Epidermal melanocyte (primary cell): Measurements from ENCODE around the gene DAZAP2.

Experiments used
- DNase-seq: peaks from one replicate; pipeline ENCODE4 v3.0.0; 2011; ENCODE audit warnings: low spot score; ENCODE audit not compliant: insufficient read length

Gene DAZAP2, protein sequence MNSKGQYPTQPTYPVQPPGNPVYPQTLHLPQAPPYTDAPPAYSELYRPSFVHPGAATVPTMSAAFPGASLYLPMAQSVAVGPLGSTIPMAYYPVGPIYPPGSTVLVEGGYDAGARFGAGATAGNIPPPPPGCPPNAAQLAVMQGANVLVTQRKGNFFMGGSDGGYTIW

GRCh38 chr12:51238510-51239334 lies at the start of gene DAZAP2:
Gene DAZAP2, plus strand, starts transcription at chr12:51238826. Its CDS starts 82 bp downstream, at chr12:51238908.
- DNase-seq: peak; percentile 98

- DNase-seq: no peak
Measured at GRCh38 chr12:51189790-51190355, 48.8 kb upstream of the DAZAP2 start.

GRCh38 chr12:51190820-51191219 lies 47.8 kb upstream of the DAZAP2 start:
- no peak for DNase-seq

DNA sequence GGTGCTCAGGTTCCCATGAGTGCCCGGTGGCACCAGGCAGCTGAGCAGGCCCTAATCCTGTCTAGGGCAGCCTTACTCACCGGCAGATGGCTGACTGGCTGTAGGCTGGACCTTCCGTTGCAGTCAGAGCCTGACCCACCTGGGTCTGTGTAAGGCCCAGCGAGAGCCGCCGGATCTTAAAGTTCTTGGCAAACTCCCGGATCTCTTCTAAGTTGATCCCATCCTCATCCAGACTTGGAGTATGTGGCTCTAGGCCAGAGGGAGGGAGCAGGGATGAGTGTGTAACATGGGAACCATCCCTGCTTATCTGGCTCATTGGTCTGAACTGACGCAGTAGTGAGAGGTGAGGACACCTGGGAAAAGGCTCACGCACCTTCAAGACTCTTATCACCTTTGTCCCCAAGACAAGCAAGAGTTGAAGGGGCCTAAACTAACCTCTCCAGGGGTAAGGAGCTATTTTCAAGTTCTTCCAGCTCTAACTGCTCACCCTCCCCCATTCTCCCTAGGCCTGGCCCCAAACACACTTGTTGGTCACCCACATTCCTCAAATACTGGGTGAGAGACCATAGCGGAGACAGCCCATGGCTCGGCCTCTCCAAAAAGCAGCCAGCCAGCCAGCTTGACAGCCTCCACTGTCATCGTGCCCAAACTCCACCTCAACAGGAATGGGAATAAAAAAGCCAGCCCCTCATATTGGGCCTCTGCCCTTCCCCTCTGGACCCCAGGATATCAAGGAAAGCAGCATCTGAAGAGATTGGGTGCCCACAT lies 46.9 kb upstream of the DAZAP2 start:
- no peak for DNase-seq

GRCh38 chr12:51192284-51192671 lies 46.3 kb upstream of the DAZAP2 start:
- no peak for DNase-seq

DNA sequence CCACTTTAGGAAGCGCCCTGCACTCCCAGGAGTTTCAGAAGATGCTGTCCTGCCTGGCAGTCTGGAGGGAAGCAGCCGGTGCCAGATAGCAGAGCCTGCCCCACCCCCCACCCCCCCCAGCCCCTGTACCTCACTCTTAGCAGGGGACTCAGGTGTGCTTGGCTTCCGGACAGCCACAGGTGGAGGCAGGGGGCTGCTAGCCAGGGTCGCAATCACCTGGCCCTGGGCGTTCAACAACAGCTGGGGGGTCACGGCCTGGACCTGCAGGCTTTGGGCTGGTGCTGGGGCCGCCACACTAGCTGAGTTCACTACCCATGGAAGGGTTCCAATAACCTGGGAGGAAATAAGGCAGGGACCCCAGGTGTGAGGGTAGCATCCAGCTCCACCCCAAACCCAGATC lies 42.8 kb upstream of the DAZAP2 start:
- no peak for DNase-seq

DNA sequence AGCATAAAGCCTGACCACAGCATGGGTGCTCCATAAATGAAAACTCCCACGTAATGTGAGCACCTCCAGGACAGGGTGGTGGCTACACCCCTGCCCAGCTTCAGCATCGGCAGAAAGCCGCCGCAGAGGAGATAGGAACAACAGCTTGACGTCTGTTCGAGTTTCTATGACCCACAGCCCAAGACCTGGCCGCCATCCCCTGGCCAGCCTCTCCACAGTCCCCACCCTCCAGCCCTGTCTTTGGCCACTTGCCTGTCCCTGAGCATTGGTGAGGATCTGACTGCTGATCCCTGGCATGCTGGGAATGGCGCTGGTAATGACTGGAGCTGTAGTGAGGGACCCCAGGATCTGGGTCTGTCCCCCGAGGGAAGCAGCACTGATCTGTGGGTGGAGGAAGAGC lies 42.1 kb upstream of the DAZAP2 start:
- no peak for DNase-seq

GRCh38 chr12:51197736-51198567 lies 40.7 kb upstream of the DAZAP2 start:
- DNase-seq: no peak

- DNase-seq: no peak
Measured at GRCh38 chr12:51198568-51199365, 39.9 kb upstream of the DAZAP2 start.

DNA sequence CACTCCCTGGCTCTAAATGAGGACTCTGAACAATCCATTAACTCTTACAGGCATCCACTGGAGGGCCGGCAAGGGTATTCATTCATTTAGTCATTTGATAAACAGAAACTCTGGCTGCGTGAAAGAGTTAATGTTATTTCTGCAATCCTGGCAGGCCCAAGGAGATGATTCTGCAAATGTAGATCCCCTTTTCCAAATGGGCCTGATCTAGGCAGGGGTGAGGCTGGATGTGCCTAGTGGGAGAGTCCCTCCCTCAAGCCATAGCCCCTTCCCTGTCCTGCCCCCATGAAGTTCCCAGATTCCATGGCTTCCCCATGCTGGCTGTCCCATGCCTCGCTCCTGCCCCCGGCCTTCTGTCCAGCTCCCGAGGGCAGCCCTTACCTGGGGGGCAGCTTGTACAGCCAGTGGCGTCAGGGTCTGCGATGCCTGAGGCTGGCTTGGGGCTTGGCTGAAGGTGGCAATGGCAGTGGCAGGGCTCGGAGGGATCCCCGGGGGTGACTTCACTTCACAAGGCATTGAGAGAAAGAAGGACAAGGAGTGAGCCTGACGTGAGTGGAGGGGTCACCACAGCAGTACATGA lies 39.2 kb upstream of the DAZAP2 start:
- DNase-seq: no peak

DNA sequence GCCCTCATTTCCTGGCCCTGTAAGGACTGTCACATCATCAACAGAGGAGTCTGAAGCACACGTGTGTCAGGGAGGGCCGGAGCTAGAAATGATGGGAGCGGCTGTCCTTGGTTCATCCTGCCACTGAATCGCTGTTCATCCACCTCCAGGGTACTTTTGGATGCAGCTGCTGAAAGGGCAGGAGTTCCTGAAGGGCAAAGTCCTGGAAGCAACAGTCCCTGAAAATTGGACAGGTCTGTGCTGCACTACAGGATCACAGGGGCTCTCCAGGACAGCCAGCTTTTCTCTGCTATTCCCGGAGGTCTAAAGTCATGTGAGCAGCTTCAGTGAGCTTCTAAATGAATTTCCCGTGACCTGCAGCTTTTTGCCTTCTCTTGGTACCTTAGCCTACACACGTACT lies 38.5 kb upstream of the DAZAP2 start:
- DNase-seq: no peak

- DNase-seq: no peak
Measured at GRCh38 chr12:51200806-51201205, 37.8 kb upstream of the DAZAP2 start.

DNA sequence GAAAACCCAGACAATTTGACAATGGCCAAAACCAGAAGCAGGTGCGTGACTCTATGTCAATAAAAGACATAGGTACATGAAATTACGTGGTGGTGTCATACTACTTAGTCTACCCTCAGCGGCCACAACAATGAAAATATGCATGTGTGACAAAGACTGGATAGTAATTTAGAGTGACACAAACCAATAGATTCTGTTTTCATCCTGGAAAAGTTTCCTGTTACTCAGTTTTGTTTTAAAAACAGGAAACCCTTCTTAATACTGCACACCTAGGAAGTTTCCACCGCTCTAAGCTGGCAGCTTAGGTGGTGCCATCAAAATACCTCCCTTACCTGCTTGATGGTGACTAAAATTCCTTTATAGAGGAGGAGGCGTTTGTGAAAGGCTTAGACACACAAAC lies 35.9 kb upstream of the DAZAP2 start:
- no peak for DNase-seq

- DNase-seq: no peak
Measured at GRCh38 chr12:51205350-51205749, 33.3 kb upstream of the DAZAP2 start.

DNA sequence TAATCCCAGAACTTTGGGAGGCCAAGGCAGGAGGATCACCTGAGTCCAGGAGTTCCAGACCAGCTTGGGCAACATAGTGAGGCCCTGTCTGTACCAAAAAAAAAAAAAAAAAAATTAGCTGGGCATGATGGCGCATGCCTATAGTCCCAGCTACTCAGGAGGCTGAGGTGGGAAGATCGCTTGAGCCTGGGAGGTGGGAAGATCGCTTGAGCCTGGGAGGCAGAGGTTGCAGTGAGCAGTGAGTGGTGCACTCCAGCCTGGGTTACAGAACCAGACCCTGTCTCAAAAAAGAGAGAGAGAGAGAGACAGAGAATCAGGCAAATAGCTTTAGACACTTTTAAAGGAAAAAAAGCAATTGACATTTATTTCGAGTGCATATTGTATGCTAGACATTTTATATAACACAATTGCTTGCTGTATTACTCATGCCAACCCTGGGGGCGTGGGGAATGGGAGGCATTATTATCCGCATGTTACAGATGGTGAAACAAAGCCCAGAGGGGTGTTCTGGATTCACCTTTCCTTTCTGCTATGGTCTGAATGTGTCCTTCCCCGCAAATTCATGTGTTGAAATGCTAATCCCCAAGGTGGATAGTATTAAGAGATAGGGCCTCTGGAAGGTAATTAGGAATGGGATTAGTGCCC lies 30.5 kb upstream of the DAZAP2 start:
- DNase-seq: no peak

GRCh38 chr12:51209259-51209658 lies 29.4 kb upstream of the DAZAP2 start:
- no peak for DNase-seq

GRCh38 chr12:51210690-51211395 lies 27.8 kb upstream of the DAZAP2 start:
- DNase-seq: peak; percentile 86

GRCh38 chr12:51214895-51215294 lies 23.7 kb upstream of the DAZAP2 start:
- no peak for DNase-seq

DNA sequence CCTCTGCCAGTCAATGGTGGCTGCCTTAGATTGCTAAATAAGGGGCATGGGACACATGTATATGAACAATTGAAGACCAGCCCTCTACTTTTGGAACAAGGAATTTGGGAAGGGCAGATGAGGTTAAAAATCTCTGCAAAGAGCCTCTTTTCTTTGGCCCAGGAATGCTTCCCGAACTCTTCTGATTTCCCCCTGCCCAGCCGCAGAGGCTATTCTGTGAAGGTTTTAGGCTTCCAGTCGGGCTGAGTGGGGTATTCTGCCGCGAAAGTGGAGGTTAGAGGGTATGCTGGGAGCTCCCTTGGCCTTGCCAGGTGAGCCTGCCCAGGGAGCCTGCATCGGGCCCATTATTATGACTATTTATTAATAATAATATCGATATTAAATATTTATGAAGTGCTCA lies 22.0 kb upstream of the DAZAP2 start:
- DNase-seq: no peak
